ENCODE results near the gene NDUFA5.

NDUFA5 gene

DNA sequence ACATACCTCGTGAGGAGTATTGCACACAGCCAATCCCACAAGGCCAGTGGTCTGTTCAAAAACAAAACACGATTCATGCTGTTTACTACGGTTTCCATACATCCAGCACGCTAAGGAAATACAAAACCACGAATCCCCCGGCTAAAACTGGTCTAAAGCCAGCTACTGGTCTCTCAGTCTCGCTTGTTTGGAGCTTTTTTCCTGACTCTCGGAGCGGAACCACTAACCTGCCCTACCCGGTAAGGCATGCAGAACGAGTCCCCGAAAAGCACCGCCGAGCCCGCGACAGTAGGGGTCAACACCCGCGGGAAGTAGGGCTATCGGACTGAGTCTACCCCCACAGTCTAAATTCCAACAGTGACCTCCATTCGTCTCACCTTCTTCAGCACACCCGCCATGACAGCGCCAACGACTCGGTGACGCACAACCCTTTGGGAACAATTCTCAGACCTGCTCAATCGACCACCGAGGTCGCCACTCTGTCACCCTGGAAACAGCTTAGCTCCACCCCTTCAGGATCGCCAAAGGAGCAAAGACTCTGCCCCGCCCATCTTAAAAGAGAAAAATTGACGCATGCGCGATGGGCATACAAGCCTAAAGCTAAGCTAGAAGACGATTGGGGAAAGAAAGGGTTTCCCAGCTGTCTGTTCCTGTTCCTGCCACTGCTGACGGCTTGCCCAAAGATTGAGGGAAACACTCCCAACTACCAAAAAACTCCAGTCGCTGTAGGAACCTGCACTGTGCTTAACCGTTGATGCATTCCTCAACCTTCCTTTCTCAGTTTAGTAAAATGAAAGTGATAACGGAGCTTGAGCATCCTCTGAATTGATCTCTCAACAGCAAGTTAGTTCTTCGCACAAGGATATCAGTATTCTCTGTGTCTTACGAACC, at the start of gene NDUFA5:
TSS of gene NDUFA5 (minus strand) at position 421 of the 891 bp plus-strand sequence. CDS start at position 398, 23 bp downstream.
- peak; percentile 96 for DNase-seq (ENCODE audit: low read depth)

GRCh38 chr7:123604739-123605138, 47.1 kb upstream of the NDUFA5 start:
- DNase-seq (ENCODE audit: low read depth) = no peak

DNA sequence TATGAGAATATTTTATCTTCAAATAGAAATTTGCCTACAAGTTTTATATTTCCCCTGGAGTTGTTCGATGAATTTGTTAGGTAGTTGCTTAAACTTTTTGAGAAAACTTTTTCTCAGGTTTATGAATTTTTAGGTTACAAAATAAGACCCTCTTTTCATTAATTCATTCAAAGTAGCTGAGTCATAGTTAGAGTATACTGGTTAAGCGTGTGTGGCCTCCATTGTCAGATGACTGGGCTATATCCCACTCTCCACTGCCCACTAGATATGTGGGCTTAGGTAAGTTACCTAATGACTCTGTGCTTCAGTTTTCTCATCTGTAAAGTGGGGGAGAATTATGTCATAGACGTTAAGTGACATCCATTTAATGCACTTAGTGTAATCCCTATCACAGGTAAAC, 45.0 kb upstream of the NDUFA5 start:
- no peak for DNase-seq (ENCODE audit: low read depth)

- DNase-seq (ENCODE audit: low read depth) = no peak
Observed at GRCh38 chr7:123601530-123601929, 43.9 kb upstream of the NDUFA5 start, which contains the start of gene ASB15. TSS of gene ASB15 (plus strand) at chr7:123601821. CDS start at chr7:123614503, 12,682 bp downstream.

DNA sequence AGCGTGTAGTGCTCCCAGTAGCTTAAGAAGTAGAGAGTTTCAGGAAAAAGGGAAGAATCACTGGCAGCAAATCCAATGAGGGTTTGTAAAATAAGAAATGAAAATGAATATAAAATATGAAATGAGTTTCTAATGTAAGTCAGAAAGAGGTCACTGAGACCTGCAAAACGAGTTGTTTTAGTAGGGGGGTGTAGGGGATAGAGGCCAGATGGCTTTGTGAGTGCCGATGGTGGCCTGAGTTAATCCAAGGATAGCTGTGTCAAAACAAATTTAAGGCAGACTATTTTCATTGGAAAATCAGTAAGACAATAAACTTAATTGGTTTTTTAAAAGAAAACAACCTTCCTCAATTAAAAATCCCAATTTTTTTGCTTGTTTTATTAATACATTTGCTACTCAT, 43.3 kb upstream of the NDUFA5 start:
- DNase-seq (ENCODE audit: low read depth) = no peak

DNA sequence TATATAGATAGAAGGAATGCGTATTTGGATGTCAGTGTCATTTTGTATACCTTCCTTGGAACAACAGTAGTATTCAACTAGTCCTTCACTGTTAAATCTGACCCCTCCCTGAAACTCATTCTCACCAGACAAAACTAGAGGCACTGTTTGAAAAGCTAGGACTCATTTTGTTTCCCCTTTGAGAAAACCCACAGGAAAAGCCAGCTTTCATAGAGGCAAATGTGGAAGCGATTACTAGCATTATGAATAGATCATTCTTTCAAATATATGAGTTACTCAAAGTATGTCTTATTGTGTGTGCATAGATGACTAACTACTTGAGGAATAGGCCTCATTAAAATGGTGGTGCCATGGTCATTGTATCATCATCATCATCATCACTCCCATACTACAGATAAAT, 42.1 kb upstream of the NDUFA5 start:
- DNase-seq (ENCODE audit: low read depth) = no peak

GRCh38 chr7:123598657-123599056, 41.0 kb upstream of the NDUFA5 start:
- no peak for DNase-seq (ENCODE audit: low read depth)

GRCh38 chr7:123594813-123595241, 37.2 kb upstream of the NDUFA5 start:
- no peak for DNase-seq (ENCODE audit: low read depth)

DNA sequence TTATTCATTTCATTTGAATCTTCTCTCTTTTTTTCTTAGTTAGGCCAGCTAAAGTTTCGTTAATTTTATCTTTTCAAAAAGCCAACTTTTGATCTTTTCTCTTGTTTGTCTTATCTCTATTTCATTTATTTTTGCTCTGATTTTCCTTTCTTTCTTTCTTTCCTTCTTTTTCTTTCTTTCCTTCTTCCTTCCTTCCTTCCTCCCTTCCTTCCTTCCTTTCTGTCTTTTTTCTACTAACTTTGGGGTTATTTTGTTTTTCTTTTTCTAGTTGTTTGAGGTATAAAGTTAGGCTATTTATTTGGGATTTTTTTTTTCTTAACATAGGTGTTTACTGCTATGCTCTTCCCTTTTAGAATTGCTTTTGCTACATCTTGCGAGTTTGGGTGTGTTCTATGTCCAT, 30.8 kb upstream of the NDUFA5 start:
- DNase-seq (ENCODE audit: low read depth) = no peak

DNA sequence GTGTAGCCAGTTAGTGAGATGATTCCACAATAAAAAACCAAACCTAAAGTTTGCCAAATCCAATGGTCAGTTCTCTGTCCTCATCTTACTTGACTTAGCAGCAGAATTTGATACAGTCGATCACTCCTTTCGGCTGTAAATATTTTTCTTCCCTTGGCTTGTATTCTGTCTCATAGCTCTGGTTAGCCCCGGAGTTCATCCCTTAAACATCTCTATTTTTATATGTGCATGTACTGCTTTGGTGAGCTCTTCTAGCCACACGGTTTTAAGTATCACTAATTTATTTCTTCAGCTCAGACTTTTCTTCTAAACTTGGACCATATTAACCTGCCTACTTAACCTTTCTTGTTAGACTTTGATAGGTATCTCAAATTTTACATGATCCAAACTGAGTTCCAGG, 26.2 kb upstream of the NDUFA5 start:
- no peak for DNase-seq (ENCODE audit: low read depth)

DNA sequence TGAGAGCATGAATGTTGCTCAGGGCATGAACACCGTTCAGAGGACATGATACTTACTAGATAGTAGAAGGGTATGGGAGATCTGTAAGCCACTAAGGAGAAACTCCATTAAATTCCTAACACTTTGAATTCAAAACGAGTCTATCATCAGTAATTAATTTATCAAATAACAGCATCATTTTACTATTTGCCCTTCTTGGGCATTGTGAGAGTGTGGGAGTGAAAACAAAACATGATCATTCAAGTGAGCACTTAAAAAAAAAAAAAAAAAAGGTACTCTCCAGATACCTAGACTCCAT, 23.5 kb upstream of the NDUFA5 start:
- no peak for DNase-seq (ENCODE audit: low read depth)

GRCh38 chr7:123580406-123581161, 23.0 kb upstream of the NDUFA5 start:
- no peak for DNase-seq (ENCODE audit: low read depth)

GRCh38 chr7:123579416-123579815, 21.8 kb upstream of the NDUFA5 start:
- DNase-seq (ENCODE audit: low read depth) = no peak

DNA sequence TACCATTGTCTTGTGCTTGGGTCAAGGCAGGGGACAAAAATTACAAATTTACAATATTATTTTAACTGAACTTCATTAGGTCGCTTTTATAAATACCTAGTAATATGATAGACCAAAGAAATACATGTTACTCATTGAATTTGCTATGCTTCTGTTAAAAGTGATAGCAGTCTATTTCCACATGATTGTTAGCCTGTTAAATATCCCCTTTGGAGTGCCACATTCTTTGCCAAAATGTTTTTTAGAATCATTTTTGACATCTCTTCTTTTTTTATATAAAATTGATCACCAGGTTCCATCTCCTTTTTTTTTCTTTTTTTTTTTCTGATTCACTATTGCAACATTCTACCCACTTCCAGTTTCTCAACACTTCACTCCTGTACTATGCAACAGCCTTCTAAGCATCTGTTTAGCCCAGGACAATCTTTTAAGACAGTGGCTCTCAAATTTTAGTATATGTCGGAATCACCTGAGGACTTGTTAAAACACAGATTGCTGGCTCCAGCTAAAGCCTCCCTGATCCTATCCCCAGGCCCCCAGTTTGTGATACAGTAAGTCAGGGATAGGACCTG, 16.4 kb upstream of the NDUFA5 start:
- DNase-seq (ENCODE audit: low read depth) = no peak

GRCh38 chr7:123573341-123573740, 15.7 kb upstream of the NDUFA5 start:
- no peak for DNase-seq (ENCODE audit: low read depth)

GRCh38 chr7:123571684-123572083, 14.1 kb upstream of the NDUFA5 start:
- DNase-seq (ENCODE audit: low read depth) = no peak

DNA sequence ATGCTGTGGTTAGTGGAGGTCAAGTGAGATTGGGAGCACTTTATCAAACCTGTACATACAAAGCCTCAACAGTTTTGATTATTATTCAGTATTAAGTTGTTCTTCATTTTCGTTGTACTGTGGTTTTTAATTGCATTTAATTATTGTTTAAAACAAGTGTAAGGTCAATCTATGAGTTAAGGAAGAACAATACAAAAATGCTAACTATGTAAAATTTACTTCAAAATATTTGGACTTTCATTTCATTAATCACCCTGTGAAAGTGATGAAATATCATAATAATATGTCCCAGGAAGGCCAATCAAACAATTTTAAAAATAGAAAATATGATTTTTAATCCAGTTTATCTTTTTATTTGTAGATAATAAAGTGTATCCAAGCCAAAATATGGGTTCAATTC, 13.6 kb upstream of the NDUFA5 start:
- DNase-seq (ENCODE audit: low read depth) = no peak

- no peak for DNase-seq (ENCODE audit: low read depth)
Observed at GRCh38 chr7:123570390-123571182, 13.0 kb upstream of the NDUFA5 start.

- no peak for DNase-seq (ENCODE audit: low read depth)
Observed at GRCh38 chr7:123569352-123570010, 11.9 kb upstream of the NDUFA5 start.

GRCh38 chr7:123562121-123562520, 4.5 kb upstream of the NDUFA5 start:
- no peak for DNase-seq (ENCODE audit: low read depth)

DNA sequence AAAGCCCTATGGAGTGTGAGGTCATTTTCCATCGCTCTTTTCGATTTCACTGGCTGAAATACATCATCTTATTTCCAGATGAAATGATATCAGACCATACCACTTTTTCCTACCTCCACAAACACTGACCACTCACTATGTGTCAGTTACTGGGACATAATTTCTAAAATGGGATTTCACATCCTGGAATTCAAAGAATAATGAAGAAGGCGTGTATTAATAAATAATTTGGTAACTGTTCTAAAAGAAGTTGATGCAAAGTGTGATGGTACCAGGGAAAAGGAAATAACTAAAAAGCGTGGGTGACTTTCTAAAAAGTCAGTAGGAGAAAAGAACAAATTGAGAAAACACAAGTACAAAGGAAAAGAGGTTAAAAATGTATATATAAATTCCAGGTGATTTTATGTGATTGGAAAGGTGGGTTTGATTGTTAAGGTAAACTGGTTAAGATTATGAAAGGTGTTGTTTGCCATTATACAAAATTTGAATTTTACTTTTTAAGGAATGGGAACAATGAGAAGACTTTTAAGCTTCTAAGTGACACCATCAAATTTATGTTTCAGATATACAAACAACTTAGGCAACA, 764 bp upstream of the NDUFA5 start:
- DNase-seq (ENCODE audit: low read depth) = no peak

Data from activated gamma-delta T cell treated with anti-CD3 and anti-CD28 coated beads, Interleukin-2, amount 50 U/mL, for 16 hours (primary cell).